SU-DHL-6 (cell line): ENCODE data around the gene CEMP1.

Experiments
- CTCF ChIP-seq: fragments of 200-600 bp; sonication (generic); IDR thresholded peaks from one replicate; pipeline ENCODE4 v1.5.1; 2017; ENCODE audit warnings: antibody characterized with exemption, mild to moderate bottlenecking, low read length, moderate library complexity; ENCODE audit not compliant: insufficient read depth, poor library complexity, severe bottlenecking
- EZH2phosphoT487 ChIP-seq: fragments of 200-600 bp; sonication (generic), shearing (Covaris generic); conservative IDR thresholded peaks from 2 replicates; pipeline ENCODE4 v1.6.1; 2018; ENCODE audit warnings: mild to moderate bottlenecking, antibody characterized with exemption, low read length, moderate library complexity, mixed read lengths

GRCh38 chr16:2496223-2497115 lies 34.7 kb downstream of the CEMP1 start:
- TF ChIP-seq CTCF (no peak), EZH2phosphoT487 (no peak)
